K562 (cell line): ENCODE results near the gene ARFGAP3.

Source experiments
- CC2D1A ChIP-seq: fragments of 450-650 bp; IDR thresholded peaks from 2 replicates; pipeline ENCODE4 v1.6.1; 2017; ENCODE audit warnings: mild to moderate bottlenecking
- POLR2AphosphoS5 ChIP-seq: IDR thresholded peaks from 2 replicates; pipeline ENCODE4 v1.6.1; 2011; ENCODE audit warnings: mild to moderate bottlenecking, low read depth, low read length, moderate library complexity; ENCODE audit not compliant: control insufficient read depth, insufficient read depth
- RCOR1 ChIP-seq, 2 experiments: IDR thresholded peaks; 2 replicates each; pipeline ENCODE4 v1.6.1; 2012; ENCODE audit warnings: low read depth in 2 of 2, low read length in 2 of 2, borderline replicate concordance in 1 of 2, improper control_type of control experiment in 1 of 2
- SREBF1 ChIP-seq: fragments of 150-350 bp; IDR thresholded peaks from 2 replicates; pipeline ENCODE4 v1.6.1; 2014; ENCODE audit warnings: antibody characterized with exemption, low read depth, low read length, borderline replicate concordance
- TF ChIP-seq, protein P1 (sequence below): sonication (generic); formaldehyde crosslinking; IDR thresholded peaks from 2 replicates; pipeline ENCODE4 v1.9.0; 2022; ENCODE audit warnings: mild to moderate bottlenecking, missing genetic modification reagents

DNA sequence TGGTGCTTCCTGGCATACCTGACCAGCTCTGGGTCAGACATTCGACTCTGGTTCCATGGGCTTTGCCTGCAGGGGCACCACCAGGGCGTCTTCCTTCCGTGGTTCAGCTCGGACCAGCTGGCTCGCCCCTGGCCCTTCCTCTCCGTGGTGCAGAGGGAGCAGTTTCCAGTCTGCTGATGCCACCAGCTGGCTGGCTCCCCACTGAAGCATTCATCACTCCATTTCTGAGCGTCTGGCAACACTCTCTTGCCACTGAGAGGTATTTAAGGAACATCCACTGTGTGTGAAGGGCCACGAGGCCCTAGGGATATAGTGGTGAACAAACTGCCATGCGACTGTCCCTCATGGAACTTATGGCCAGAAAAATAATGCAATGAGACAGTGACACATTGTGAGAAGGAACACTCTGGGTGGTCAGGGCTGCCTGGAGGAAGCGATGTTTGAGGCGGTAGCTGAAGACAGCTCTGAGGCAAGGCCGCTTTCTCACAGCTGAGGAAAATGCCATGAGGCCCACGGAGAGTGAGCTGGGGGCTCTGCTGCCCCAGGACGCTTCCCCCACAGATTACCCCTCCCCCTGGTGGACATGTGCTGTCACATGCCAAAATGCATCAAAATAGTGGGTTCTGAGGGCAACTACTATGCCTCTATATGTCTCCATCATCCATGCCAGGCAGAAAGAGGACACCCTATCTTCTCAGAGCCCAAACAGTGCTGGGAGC is 44.9 kb upstream of the ARFGAP3 start:
- TF ChIP-seq RCOR1 (IDR thresholded peaks at IDR 0.05; ENCODE audit: borderline replicate concordance in 1 of 2, low read depth in 2 of 2, low read length in 2 of 2), result no peak
- no peak for TF ChIP-seq SREBF1
- TF ChIP-seq CC2D1A, result no peak
- TF ChIP-seq, protein P1, sequence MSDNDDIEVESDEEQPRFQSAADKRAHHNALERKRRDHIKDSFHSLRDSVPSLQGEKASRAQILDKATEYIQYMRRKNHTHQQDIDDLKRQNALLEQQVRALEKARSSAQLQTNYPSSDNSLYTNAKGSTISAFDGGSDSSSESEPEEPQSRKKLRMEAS (CRISPR knock-in tag), result no peak
- TF ChIP-seq POLR2AphosphoS5, result no peak
